GM21723 (cell line): ENCODE results near the gene SUZ12.
A peak's percentile ranks its signal among the peaks of the same experiment; 100 is the strongest.
"Not testable (repeated sequence)": the region's sequence is repeated elsewhere in the genome, so short reads cannot be mapped to it uniquely, and the experiment has no call there.

ENCODE experiments used
- ATAC-seq: cut with Tn5 transposase; IDR thresholded peaks from one replicate; pipeline ENCODE4 v1.9.1; 2021; ENCODE audit warnings: mild to moderate bottlenecking, moderate library complexity; ENCODE audit not compliant: unreplicated experiment

Gene SUZ12

DNA sequence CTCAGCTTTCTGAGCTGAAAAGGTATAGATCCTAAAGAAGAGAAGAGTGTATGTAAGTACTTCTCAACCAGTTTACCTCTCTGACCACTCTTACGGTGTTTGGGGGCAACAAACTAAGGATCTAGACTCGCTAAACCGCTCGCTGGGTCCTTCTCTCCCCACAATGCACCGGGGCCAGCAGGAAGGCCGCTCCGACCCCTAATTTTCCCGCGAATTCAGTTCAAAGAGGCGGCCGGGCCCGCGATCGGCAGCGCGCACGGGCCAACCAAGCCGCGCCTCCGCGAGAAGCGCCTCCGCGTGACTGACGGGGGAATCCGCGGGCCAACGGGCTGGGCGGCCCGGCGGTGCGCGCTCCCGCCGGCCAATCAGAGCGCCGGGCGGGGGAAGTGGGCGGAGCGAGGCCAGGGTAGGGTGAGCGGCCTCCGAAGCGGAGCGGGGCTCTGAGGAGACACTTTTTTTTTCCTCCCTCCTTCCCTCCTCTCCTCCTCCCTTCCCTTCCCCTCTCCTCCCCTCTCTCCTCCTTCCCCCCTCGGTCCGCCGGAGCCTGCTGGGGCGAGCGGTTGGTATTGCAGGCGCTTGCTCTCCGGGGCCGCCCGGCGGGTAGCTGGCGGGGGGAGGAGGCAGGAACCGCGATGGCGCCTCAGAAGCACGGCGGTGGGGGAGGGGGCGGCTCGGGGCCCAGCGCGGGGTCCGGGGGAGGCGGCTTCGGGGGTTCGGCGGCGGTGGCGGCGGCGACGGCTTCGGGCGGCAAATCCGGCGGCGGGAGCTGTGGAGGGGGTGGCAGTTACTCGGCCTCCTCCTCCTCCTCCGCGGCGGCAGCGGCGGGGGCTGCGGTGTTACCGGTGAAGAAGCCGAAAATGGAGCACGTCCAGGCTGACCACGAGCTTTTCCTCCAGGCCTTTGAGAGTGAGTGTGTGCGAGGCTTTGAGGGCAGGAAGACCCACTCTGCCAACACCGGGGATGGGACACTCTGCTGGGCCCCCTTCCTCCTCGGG, at the start of gene SUZ12:
TSS of gene SUZ12 (plus strand) at position 393 of the 995 bp plus-strand sequence. CDS start at position 633, 240 bp downstream.
- peak; percentile 82 for ATAC-seq

DNA sequence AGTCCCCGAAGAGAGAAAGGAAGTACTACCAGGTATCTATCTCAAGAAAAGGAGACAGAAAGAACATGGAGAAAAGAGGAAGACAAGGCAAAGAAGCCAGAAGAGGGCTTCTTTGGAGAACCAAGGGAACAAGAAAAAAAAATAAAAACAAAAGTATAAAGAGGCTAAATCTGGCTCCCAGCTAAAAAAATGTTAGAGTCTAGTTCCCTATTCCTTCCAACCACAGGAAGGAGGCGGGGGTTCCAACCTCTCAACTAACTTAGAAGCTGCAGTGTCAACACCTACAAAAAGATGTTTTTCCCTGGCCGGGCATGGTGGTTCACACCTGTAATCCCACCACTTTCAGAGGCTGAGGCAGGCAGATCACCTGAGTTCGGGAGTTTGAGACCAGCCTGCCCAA, 48.7 kb upstream of the SUZ12 start:
- ATAC-seq, result no peak

DNA sequence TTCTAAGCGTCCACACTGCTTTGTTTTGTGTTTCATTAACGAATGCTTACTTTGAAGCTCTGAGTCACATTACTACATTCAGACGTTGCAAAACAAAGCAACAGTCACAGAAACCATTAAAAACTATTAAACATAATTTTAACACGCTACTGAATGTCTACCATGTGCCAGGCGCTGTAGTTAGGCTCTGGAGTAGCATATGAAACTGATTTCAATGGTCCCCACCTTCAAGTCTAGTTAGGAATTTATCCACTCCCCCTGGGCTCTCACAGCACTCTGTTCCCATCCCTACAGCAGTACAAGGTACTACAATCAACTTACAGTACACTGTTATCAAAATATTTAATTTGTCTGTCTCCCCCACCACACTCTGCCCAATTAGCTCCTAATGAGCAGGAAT, 35.9 kb upstream of the SUZ12 start:
- no peak for ATAC-seq

DNA sequence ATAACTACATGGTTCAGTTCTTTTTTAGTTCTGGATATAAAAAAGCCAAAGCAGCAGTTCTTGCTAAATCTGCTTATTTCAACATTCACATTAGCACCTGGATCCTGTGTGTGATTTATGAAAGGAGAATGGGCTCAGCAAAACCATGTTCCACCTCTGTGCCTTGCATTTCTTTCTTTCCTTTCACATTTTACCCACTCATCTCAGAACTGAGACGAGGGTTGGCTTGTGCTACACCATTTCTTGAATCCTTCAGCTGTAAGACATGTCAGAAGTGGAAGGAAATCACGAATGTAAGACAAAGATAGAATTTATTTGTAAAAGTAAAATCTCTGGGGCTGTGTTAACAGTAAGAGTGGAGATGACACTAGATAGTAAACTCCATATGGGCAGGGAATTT, 34.1 kb upstream of the SUZ12 start:
- ATAC-seq, result no peak

DNA sequence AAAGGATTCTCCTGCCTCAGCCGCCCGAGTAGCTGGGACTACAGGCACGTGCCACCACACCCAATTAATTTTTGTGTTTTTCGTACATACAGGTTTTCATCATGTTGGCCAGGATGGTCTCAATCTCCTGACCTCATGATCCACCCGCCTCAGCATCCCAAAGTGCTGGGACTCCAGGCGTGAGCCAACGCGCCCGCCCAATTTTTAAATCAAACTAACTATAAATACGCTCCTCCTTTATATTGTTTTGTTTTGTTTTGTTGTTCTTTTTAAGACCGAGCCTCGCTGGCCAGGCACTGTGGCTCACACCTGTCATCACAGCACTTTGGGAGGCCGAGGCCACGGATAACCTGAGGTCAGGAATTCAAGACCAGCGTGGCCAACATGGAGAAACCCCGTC, 33.4 kb upstream of the SUZ12 start:
- no peak for ATAC-seq

DNA sequence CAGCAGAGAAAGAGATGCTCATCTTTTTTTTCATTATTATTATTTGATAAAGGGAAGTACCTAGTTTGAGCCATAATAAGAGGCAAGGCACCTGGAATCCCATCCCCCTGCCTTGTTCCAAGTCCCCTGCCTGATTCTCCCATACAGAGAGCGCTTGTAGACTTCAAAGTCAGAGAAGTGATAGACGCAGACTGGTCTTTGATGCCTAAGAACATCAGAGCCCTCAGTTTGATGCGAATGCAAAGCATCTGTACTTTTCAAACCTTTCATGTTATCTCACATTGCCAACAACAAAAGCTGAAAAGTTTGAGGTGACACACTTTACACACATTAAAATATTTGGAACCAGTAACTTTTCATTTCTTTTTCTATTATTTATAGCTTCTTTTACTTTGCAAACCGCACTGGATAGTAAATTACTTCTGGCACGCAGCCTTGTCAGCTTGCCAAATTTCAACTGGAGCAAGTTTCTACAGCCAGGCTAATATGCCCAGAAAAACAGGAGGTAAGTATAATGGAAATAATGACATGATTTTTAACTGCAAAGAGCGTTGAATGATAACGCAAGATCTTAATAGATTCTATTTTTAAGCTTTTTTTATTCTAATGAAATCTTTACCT, 29.4 kb upstream of the SUZ12 start:
- no peak for ATAC-seq

DNA sequence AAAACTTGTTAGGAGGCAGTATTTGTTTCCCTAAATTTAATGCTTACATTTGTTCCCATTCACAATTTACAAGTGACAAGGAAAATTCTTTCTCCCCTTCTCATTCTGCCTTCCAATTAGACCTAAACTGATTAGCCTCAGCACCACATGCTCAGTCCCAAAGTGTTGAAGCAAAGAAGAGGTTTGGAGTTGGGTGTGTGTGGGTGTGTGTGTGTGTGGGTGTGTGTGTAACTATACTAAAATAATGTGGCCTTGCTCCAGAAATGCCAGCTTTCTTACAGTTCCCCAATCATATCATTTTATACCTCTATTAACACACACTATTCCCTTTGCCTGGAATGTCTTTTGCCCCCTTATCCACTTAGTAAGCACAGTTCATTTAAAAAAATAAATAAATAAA, 28.4 kb upstream of the SUZ12 start:
- no peak for ATAC-seq

DNA sequence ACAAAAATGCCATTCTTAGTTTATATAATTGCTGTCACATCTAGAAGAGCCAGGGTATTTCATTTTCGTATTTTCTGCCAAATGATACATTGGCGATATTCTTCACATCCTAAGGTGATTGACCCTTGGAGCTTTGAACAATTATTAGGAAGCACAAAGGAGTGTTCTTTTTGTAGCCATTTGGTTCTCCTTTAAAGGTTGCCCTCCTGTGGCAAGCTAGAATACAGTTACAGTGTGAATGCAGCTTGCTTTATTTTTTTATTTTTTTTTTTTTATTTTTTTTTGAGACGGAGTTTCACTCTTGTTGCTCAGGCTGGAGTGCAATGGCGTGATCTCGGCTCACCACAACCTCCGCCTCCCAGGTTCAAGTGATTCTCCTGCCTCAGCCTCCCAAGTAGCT, 24.1 kb upstream of the SUZ12 start:
- not testable (repeated sequence) for ATAC-seq

DNA sequence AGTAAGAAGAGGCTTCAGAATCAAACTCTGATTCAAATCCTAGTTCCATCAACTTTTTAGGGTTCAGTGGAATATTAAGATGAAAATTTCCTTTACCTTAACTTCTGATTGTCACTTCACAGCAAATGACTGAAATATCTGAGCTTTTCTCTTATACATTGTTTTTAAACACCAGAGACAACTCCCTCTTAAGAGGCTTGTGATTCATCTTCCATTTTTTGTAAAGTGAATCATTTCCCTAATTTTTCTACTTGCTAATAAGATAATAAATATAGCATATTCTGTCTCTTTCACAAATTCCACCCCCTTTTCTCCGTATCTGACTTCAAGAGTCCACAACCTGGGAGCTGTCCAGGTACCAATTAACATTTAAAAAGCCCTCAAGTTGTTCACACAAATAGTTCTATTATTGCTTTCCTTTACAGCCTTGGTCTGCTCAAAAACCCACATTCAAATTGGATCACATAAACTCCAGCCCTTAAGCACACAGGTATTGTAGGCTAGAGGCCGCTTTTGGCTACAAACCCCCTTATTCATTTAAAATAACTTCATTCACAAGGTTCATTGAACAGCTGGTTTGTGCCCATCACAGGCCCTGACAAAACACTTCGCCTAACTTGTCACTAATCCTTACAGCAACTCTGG, 21.2 kb upstream of the SUZ12 start:
- ATAC-seq, result no peak

DNA sequence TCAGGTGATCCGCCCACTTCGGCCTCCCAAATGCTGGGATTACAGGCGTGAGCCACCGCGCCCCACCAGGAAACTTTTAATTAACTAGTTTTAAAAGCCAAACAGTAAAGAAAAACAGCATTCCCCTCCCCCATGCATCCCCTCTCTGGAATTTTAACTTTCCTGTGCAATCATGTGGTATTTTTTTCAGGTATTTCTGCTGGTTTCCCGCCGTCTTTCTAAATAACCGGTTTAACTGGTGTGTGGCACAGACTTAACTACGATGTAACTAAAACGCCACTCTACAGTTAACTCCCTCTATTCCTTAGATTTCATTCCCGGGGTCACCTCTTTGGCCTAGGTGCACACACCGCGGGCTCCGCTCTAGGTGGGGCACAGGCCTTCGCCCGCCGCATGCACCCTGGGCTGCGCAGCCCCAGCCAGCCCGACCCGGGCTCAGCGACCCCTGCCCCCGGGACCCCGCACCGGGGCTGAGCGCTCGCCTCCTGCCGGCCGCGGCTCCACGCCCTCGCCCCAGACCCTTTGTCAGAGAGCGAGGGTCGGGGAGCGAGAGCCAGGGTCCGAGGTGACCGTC, 20.2 kb upstream of the SUZ12 start:
- ATAC-seq, result no peak

DNA sequence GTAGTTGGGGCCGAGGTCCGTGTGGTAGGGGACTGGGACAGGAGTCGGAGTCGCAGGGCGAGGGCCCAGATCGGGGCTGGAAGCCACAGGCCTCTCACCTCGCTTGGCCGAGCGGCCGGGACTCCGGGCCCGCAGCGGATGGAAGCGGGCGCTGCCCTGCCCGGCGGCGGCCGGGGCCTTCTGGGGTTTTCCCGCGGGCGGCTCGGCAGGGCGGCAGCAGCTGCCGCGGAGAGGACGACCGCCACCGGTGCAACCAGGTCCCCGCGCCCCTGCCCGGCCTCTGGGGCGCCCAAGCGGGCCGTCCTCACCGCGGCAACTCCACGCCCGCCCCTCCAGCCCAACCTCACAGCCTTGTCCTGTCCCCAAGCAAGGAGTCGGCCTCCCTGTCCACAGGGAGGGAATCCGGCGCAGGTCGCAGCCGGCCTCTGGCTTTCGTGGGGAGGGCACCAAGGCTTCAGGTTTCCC, 19.7 kb upstream of the SUZ12 start:
- no peak for ATAC-seq

DNA sequence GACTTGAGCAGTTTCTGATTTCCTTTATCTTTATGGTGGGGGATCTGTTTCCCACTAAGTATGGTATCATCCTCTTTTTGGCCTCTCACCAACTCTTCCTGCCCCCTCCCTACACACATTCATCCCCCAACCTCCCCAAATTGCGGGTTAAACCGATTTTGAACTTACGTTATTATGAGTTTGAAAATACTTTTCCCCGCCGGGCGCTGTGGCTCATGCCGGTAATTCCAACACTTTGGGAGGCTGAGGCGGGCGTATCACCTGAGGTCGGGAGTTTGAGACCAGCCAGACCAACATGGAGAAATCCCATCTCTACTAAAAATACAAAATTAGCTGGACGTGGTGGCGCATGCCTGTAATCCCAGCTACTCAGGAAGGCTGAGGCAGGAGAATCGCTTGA, 19.1 kb upstream of the SUZ12 start:
- not testable (repeated sequence) for ATAC-seq

DNA sequence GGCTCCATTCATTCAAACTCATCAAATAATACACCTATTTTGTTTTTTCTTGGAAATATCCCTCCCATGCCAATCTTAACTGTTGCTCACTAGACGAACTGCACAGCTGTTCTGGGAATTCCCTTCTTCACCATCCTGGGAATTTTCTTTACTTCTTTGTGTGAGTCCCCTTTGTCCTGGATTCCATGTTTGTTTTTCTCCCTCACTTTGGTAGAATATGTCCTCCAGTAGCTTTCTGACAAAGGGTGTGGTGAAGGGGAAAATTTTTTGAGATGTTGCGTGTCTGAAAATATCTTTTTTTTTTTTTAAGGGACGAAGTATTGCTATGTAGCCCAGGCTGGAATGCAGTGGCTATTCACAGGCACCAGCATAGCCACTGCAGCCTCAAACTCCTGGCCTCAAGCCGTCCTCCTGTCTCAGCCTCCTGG, 18.1 kb upstream of the SUZ12 start:
- ATAC-seq, result no peak

DNA sequence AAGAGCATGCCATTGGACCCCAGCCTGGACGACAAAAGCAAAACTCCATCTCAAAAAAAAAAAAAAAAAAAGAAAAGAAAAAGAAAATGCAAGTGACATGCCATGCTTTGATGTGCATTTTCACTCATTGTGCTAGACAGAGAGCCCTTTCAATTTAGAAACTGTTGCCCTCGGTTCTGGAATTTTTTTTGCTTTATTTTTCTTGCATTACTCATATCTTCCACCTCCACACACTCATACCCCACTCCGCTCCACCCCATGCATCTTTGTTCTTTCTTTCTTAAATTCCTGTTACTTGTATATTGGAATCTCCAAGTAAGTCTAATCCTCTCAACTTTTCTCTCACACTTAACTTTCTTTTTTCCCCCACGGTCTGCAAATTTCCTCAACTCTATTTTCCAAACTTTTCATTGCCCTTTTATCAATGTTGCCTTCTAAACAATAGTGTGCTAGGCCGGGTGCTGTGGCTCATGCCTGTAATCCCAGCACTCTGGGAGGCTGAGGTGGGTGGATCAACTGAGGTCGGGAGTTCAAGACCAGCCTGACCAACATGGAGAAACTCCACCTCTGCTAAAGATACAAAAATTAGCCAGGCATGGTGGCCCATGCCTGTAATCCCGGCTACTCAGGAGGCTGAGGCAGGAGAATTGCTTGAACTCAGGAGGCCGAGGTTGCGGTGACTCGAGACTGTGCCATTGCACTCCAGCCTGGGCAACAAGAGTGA, 16.8 kb upstream of the SUZ12 start:
- no peak for ATAC-seq

DNA sequence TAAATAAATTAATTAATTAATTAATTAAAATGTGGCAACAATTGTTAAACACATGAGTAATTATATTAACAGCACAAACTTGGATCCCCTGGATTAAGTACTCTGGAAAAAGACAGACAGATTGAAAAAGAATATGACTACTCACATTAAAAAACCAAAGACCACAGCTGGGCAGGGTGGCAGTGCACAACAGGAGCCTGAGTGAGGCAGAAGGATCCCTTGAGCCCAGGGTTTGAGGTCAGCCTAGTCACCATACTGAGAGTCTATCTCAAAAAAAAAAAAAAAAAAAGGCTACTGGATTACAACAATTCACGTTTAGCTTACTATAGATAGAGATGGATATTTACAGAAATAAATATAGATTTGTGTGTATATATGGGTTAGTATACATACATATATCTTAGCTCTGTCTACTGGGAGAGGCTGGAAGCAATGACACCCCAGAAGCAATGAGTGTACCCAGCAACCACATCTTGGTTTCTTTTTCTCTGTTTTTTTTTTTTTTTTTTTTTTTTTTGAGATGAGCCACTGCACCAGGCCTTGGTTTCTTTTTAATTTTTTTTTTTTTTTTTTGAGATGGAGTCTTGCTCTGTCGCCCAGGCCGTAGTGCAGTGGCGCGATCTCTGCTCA, 10.6 kb upstream of the SUZ12 start:
- ATAC-seq, result no peak

DNA sequence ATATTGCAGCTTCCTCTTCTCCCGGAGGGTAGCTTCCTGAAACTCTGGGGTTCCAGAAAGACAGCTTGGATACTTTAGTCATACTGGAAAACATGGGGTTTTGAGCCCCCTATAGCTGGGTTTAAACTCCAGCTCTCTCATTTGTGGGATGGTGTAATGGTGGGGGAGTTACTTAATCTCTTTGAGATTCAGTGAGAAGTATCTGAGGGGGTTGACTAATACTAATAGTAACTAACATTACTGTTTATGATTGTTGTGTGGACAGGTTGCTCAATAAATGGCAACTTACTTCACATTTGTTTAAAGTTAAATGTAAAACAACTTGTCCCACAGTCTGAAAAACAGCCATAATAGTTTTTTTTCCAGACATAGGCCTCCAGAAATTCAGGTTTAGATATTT, 5.1 kb upstream of the SUZ12 start:
- no peak for ATAC-seq

DNA sequence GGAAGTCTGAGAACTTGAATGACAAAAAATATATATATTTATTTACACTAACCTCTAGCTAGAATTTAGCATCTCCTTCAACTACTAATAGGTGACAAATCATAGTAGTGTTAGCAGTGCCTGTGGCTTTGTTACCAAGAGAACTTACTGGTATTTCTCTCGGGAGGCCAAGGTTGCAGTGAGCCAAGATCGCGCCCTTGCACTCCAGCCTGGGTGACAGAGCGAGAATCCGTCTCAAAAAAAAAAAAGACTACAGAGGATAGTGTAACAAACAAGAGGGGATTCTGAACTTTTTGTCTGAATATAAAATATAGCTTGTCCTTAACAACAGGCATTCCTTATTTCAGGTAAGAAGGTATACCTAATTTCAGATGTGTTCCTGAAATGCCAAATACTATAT, 1.3 kb upstream of the SUZ12 start:
- no peak for ATAC-seq

DNA sequence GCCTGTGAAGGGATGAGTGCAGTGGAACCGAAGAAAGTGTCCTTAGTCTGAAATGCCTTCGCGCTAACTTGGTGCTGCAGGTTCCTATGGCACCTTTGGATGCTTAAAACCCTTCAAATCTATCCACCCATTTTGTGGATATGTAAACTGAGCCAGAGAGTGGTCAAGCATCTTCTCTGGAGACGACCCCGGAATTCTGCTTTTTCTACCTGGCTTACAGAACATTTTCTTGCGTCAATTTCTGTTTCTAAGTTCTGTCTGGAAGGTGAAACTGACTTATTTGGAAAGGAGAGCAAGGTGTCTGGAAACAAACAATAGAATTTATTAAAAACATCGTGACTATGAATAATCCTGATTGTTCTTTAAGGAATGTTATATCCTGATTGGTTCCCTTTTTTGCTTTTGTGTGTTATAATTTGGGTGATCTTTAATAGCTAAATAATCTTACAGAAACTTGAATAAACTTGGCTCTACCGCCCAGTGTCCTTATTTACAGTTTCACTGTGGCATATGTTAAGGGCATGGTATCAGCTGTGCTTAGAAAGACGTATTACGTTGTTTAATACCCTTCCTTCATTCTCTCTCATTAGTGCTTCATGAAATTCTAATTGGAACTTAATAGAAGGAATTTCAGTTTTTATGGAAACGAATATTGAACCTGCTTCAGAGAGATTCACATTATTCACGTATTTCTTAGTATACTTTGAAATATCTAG, 1.3 kb downstream of the SUZ12 start:
- ATAC-seq, result not testable (repeated sequence)

DNA sequence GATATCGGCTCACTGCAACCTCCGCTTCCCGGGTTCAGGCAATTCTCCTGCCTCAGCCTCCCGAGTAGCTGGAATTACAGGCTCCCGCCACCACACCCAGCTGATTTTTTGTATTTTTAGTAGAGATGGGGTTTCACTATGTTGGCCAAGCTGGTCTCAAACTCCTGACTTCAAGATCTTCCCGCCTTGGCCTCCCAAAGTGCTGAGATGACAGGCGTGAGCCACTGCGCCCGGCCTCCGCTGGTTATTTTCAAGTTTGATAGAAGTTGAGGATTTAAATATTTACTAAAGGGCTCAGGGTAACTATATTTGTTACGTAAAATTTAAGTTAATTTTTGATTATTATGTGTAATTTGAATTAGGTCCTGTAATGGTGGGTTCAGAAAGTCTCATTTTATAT, 5.1 kb downstream of the SUZ12 start:
- not testable (repeated sequence) for ATAC-seq
